Left ventricle myocardium superior (tissue), 1 donor: ENCODE results near the gene RAPGEF5. TPM values are rescaled to one million over a fixed set of nuclear protein-coding genes. Genes with fewer than 3 reads are reported as not detected.

Source experiments
- ATAC-seq: fragments of 200-7000 bp; cut with Tn5 transposase; one replicate; pipeline ENCODE4 v1.9.1; 2020; ENCODE audit warnings: mild to moderate bottlenecking, moderate library complexity
- DNase-seq: peaks from one replicate; pipeline ENCODE4 v3.0.0-alpha.2; 2020
- intact Hi-C: fragments of 100-400 bp; cut with micrococcal nuclease; formaldehyde crosslinking; loops from one replicate; pipeline ENCODE4 v1.11.0; 2022
- total RNA-seq: library from RNA; stranded (reverse); fragmentation: NEBNext Ultra II Directional; extraction: Animal tissue kit (Norgen Biotek cat#: 25700); gene quantifications from one replicate; pipeline ENCODE4 v1.2.1, GENCODE V29; 2021
- donor health status: DM: no; HTN: yes; CAD: no; lungs with severe emphysema.

The RAPGEF5 gene
- total RNA-seq, 1 donor from 2014 or later = 11.4 TPM

GRCh38 chr7:22240904-22241571 lies 115.9 kb downstream of the RAPGEF5 start:
- intact Hi-C loops = no loop called here
- ATAC-seq (no peak), DNase-seq (no peak)

DNA sequence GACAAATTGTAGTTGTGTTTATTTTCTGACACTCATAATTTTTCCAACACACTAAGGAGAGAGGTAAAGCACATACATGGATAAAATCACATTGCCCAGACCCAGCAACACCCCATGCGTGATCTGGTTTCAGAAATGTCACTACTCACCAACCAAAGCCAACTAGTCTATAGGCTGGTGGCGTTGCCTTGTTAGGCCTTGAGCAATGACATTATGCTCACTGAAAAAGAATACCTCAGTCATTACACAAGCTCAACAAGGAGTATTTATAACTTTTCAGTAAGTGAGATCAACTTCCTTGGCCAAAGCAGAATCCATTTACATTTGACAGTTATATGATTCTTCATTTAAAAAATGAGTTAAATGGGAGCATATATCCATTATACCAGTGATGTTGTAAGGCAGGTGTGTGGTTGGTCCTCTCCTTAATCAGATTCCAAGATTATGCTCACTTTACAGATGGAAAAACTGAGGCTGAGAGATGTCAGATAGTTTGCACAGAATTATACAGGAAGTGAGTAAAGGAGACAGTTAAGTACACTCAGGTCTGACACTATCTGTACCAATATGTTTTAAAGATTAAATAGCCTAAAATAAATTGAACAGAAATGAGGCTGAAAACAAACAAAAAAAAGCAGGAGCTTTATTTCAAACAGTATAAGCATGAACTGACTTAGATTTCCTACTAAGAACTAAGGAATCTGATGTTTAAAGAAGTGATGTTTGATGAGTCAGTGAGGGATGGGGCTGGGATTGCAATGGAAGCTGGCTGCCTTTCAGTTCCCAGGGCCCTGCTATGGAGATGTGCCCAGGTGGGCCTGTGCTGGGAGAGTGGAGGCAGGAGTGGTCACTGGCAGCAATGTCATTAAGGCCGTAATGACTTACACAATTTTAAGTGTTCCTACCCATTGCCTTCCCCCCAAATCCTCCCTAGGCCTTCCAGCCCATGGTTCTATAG lies 118.3 kb downstream of the RAPGEF5 start:
- DNase-seq (no peak), ATAC-seq (no peak)
- intact Hi-C loops = no loop called here

DNA sequence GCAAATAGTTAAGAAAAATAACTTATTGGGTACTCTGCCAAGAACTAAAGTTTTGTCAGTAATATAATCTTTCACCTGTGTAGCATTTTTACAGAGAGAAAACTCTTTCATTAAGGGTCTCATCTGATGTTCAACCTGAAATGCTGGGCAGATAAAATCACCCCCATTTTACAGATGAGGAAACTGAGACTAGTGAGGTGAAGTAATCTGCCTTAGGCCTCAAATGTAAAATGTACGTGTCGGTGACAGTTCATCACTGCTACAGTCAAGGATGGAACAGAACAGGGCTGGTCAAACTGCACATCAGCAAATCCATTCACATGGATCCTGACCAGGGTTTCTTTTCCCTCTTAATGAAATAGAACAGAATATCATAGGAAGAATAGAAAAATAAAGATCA lies 121.8 kb downstream of the RAPGEF5 start:
- DNase-seq = no peak
- intact Hi-C loops = no loop called here
- ATAC-seq = no peak

DNA sequence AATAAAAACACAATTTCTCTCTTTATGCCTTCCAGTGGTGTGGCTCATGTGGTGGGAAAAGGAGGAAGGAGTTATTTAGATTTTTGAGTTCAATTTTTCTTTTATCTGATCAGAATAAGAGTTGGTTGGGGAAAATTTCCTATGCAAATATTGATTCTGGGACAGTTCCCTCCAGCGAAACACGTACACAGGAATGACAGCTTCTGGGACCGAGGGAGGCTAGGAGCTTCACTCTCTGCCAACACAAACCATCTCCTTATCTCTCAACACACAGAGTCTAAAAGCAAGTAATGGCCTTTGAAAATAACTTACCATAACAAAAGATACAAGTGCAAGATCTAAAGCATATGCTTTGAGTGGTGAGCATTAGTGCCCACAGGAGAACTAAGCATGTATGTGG lies 122.7 kb downstream of the RAPGEF5 start:
- intact Hi-C loops = no loop called here
- ATAC-seq = peak; percentile 42
- DNase-seq = no peak

DNA sequence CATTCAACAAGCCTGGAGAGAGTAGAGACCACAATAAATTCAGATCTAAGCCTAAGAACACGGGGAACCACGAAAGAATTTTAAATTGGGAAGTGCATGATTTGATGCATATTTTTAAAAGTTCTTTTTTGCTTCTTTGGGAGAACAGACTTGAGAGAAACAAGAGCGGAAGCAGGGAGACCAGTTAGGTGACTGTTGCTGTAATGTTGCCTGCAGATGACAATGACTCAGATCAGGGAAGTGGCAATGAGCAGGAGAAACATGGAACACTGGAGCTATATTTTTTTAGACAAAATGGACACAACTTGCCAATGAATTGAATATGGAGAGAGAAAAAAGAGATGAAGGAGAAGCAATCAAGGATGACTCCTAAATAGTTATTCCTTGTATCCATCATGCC lies 125.1 kb downstream of the RAPGEF5 start:
- DNase-seq (no peak), ATAC-seq (no peak)

GRCh38 chr7:22231141-22231540 lies 125.8 kb downstream of the RAPGEF5 start:
- intact Hi-C loops = no loop called here
- DNase-seq = no peak
- no peak for ATAC-seq

More for the DNA sequence above, 125.1 kb downstream of the RAPGEF5 start:
- intact Hi-C loops = no loop called here

GRCh38 chr7:22230238-22230637 lies 126.7 kb downstream of the RAPGEF5 start:
- ATAC-seq = no peak
- no peak for DNase-seq
- intact Hi-C loops = no loop called here

DNA sequence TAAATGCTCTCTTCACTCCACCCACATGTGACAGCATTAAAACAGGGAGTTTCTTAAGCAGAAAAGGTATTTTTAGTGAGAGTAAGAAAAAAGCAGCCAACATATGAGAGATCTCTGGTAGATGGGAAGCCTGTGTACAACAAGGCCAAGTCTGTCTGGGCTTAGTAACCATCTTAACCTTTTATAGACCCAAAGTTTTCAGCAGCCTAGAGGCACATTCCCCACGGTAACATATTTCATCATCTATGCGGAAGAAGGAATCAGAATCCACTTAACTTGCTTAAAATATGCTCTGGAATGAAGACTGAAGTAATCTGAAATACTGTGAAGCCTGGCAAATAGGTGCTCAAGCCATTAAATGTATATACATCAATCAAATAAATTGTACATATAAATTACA lies 127.8 kb downstream of the RAPGEF5 start:
- intact Hi-C loops = no loop called here
- ATAC-seq = no peak

GRCh38 chr7:22223807-22224206 lies 133.1 kb downstream of the RAPGEF5 start:
- no peak for ATAC-seq
- DNase-seq = no peak
- intact Hi-C loops = no loop called here

More for the DNA sequence above, 127.8 kb downstream of the RAPGEF5 start:
- DNase-seq = no peak

GRCh38 chr7:22220941-22221340 lies 136.0 kb downstream of the RAPGEF5 start:
- DNase-seq (no peak), ATAC-seq (peak; percentile 73)
- intact Hi-C loops = no loop called here

GRCh38 chr7:22219739-22220493 lies 137.0 kb downstream of the RAPGEF5 start:
- intact Hi-C loops = no loop called here
- ATAC-seq = peak; percentile 79
- no peak for DNase-seq

DNA sequence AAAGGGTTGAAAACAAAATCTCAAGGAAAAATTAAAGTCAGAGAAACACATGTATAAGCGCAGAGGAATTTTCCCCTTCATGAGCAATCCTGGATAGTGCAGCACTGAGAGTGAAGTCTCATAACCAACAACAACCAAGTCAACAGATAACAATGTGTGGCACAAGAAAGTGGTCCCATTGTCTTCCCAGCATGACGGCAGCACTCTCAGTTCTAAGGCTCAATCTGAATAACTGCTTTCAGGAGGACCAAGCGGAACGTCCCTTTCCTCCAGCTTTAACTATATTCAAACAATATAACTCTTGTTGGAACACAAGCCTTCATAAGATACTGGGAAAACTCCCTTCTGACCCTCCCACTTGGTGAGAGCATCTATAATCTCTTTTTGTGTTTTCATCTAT lies 137.9 kb downstream of the RAPGEF5 start:
- intact Hi-C loops = no loop called here
- ATAC-seq (peak; percentile 44), DNase-seq (no peak)

GRCh38 chr7:22216832-22217475 lies 140.0 kb downstream of the RAPGEF5 start:
- ATAC-seq (no peak), DNase-seq (no peak)
- intact Hi-C loops = no loop called here

DNA sequence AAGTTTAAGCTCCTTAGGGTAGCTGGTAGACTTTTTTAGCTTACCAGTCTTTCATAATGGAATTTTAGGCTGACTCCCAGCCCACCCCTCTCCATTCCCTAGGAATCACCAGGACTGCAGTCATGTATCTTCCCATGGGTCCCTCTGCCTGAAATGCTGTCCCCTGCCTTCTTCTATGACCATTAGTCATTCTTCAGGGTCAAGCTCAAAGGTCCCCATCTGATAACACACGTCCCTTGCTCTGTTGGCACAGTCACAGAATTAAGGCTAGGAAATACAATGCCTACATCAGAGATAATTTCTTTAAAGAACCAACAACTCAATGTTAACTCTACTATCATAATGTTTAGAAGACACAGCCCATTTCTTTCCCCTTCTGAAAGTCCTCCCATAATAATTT lies 140.6 kb downstream of the RAPGEF5 start:
- ATAC-seq = no peak
- intact Hi-C loops = no loop called here

GRCh38 chr7:22214000-22214399 lies 143.0 kb downstream of the RAPGEF5 start:
- DNase-seq (no peak), ATAC-seq (peak; percentile 57)
- intact Hi-C loops = no loop called here

More for the DNA sequence above, 140.6 kb downstream of the RAPGEF5 start:
- no peak for DNase-seq

DNA sequence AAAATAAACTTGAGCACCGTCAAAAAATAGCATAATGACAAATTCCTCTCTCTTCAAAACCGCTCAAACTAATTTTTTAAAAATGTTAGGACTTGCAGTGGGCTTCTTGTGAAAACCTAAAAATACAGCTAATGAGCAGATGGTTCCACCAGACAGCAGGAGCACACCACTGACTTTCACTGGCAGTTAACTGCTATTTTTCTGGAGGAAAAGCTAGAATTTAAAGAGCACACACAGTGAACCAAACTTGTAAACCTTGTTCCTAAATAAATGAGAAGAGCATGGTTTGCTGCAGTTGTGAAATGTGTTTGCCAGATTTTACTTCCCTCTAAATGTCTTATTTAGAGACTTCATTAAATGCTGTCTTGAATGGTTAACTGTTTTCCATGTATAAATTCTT lies 143.9 kb downstream of the RAPGEF5 start:
- DNase-seq (no peak), ATAC-seq (no peak)
- intact Hi-C loops = no loop called here

GRCh38 chr7:22210967-22211366 lies 146.0 kb downstream of the RAPGEF5 start:
- DNase-seq (no peak), ATAC-seq (no peak)
- intact Hi-C loops = no loop called here

- intact Hi-C loops = no loop called here
- DNase-seq = no peak
- no peak for ATAC-seq
Observed at GRCh38 chr7:22210355-22210754, 146.6 kb downstream of the RAPGEF5 start.

GRCh38 chr7:22208799-22209198 lies 148.2 kb downstream of the RAPGEF5 start:
- intact Hi-C loops = no loop called here
- DNase-seq = no peak
- ATAC-seq = no peak
